WTC11 (cell line): ENCODE measurements around the gene MKX. TPM values are rescaled to one million over a fixed set of nuclear protein-coding genes. Genes with fewer than 3 reads are reported as not detected.

Experiments
- ATAC-seq: fragments of 200-7000 bp; cut with Tn5 transposase; 2 replicates; pipeline ENCODE4 v1.10.0; 2021; ENCODE audit warnings: mild to moderate bottlenecking, moderate library complexity
- CTCF ChIA-PET: fragments of 300-600 bp; sonication (Branson Sonifier 250); formaldehyde crosslinking; loops from one replicate; lab custom pipeline; 2021; ENCODE audit warnings: antibody characterized with exemption; lab: Charles Lee
- POLR2A ChIA-PET: fragments of 350-600 bp; sonication (Branson Sonifier 250); formaldehyde crosslinking; loops from one replicate; lab custom pipeline; 2021; ENCODE audit warnings: antibody characterized with exemption; lab: Charles Lee
- DNase-seq: peaks from one replicate; pipeline ENCODE4 v3.0.0; 2021; ENCODE audit warnings: low spot score
- H3K27ac Mint-ChIP-seq: 2 replicates; pipeline ENCODE4 v1.8.0; 2021; ENCODE audit warnings: mixed read lengths
- H3K27me3 Mint-ChIP-seq: 2 replicates; pipeline ENCODE4 v1.8.0; 2021; ENCODE audit warnings: low read depth, mild to moderate bottlenecking, moderate library complexity, mixed read lengths
- H3K36me3 Mint-ChIP-seq: 2 replicates; pipeline ENCODE4 v1.8.0; 2021; ENCODE audit warnings: mixed read lengths
- H3K4me1 Mint-ChIP-seq: 2 replicates; pipeline ENCODE4 v1.8.0; 2022; ENCODE audit warnings: mixed read lengths
- H3K4me3 Mint-ChIP-seq: 2 replicates; pipeline ENCODE4 v1.8.0; 2021; ENCODE audit warnings: mild to moderate bottlenecking, moderate library complexity, mixed read lengths
- H3K9me3 Mint-ChIP-seq: 2 replicates; pipeline ENCODE4 v1.8.0; 2021; ENCODE audit warnings: mixed read lengths
- ATF3 ChIP-seq: sonication (generic); formaldehyde crosslinking; conservative IDR thresholded peaks from 2 replicates; pipeline ENCODE4 v1.8.1; 2022; ENCODE audit warnings: mild to moderate bottlenecking, missing genetic modification reagents
- CREM ChIP-seq: sonication (generic); formaldehyde crosslinking; IDR thresholded peaks from 2 replicates; pipeline ENCODE4 v1.8.1; 2022; ENCODE audit warnings: mild to moderate bottlenecking, missing genetic modification reagents, moderate library complexity
- ERG ChIP-seq: fragments of 250-450 bp; sonication (Bioruptor Pico); IDR thresholded peaks from 2 replicates; pipeline ENCODE4 v1.8.0; 2021; ENCODE audit warnings: mild to moderate bottlenecking
- ESRRA ChIP-seq: sonication (generic); formaldehyde crosslinking; IDR thresholded peaks from 2 replicates; pipeline ENCODE4 v1.8.1; 2022; ENCODE audit warnings: mild to moderate bottlenecking, missing genetic modification reagents, borderline replicate concordance
- GABPB1 ChIP-seq: sonication (generic); formaldehyde crosslinking; IDR thresholded peaks from 2 replicates; pipeline ENCODE4 v1.8.1; 2023; ENCODE audit warnings: mild to moderate bottlenecking, missing genetic modification reagents
- OVOL2 ChIP-seq: fragments of 250-450 bp; sonication (Bioruptor Pico); IDR thresholded peaks from 2 replicates; pipeline ENCODE4 v1.9.0; 2021; ENCODE audit warnings: mild to moderate bottlenecking, borderline replicate concordance
- PRDM15 ChIP-seq: sonication (generic); formaldehyde crosslinking; IDR thresholded peaks from 2 replicates; pipeline ENCODE4 v1.8.0; 2022; ENCODE audit warnings: missing genetic modification reagents
- TP53 ChIP-seq: sonication (generic); formaldehyde crosslinking; IDR thresholded peaks from 2 replicates; pipeline ENCODE4 v1.8.1; 2023; ENCODE audit warnings: mild to moderate bottlenecking, missing genetic modification reagents
- USF2 ChIP-seq: sonication (generic); formaldehyde crosslinking; IDR thresholded peaks from 2 replicates; pipeline ENCODE4 v1.8.1; 2023; ENCODE audit warnings: mild to moderate bottlenecking, missing genetic modification reagents, moderate library complexity
- ZMAT4 ChIP-seq: fragments of 250-450 bp; sonication (Bioruptor Pico); IDR thresholded peaks from 2 replicates; pipeline ENCODE4 v1.9.0; 2021; ENCODE audit warnings: mild to moderate bottlenecking
- ZNF138 ChIP-seq: sonication (generic); formaldehyde crosslinking; conservative IDR thresholded peaks from 2 replicates; pipeline ENCODE4 v1.8.1; 2022; ENCODE audit warnings: mild to moderate bottlenecking, moderate library complexity, missing genetic modification reagents
- ZNF232 ChIP-seq: sonication (generic); formaldehyde crosslinking; IDR thresholded peaks from 2 replicates; pipeline ENCODE4 v1.8.0; 2022; ENCODE audit warnings: mild to moderate bottlenecking, missing genetic modification reagents
- ZNF423 ChIP-seq: fragments of 250-450 bp; sonication (Bioruptor Pico); IDR thresholded peaks from 2 replicates; pipeline ENCODE4 v2.1.2; 2022; ENCODE audit warnings: mild to moderate bottlenecking, moderate library complexity
- total RNA-seq: library from RNA; stranded (reverse); gene quantifications from 3 replicates; pipeline ENCODE4 v1.2.3, GENCODE V29; 2021
- TF ChIP-seq, protein P1 (sequence below): sonication (generic); formaldehyde crosslinking; IDR thresholded peaks from 2 replicates; pipeline ENCODE4 v1.8.0; 2022; ENCODE audit warnings: mild to moderate bottlenecking, missing genetic modification reagents
- TF ChIP-seq, protein P2 (sequence below): sonication (generic); formaldehyde crosslinking; conservative IDR thresholded peaks from 2 replicates; pipeline ENCODE4 v1.8.1; 2023; ENCODE audit warnings: mild to moderate bottlenecking, low read depth, missing genetic modification reagents, moderate library complexity
- TF ChIP-seq, protein P3 (sequence below): sonication (generic); formaldehyde crosslinking; IDR thresholded peaks from 2 replicates; pipeline ENCODE4 v1.8.1; 2022; ENCODE audit warnings: missing genetic modification reagents, borderline replicate concordance

The MKX gene
- total RNA-seq, 1 experiment from 2014 or later: 1.2 TPM

DNA sequence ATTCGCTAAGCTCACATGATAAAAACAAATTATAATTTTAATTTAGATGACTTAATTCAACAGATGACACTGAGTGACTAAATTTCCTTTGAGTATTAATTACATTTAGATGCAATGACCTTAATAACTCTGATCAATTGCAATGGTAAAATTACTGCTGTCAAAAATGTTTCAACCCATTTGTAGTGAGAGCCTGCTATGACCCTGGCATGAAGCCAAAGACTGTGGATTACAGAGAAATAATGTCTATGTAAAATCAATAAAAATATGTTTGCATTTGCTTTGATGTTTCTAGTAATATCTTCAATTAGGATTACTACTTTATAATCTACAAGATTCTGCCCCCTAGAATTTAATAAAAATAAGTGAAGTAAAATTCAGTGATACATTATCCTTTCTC is 15.6 kb downstream of the MKX start (continued):
- TF ChIP-seq GABPB1 (CRISPR knock-in tag): no peak

DNA sequence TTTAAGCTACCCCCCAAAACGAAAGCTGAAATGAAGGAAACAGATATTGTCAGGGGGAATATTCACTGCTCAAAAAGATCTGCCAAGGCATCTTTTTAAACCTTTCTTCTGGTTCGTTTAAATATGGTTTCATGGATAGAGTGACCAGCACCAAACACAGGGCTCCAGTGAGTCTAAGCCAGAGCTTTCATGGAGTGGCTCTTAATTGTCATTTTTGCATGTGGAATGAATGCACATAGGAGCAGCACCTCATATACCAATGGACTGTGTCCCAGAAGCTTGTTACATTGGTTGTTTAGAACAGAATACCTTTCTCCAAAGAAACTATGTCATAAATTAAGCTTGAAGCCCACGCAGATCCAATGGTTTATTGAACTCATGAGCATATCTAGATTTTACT is 17.3 kb downstream of the MKX start:
- ATAC-seq (no peak), DNase-seq (no peak)
- ChIA-PET CTCF (interaction anchor here (0.8 to 1.6 kb wide), 2 partner anchors 9 to 514 kb away, joined by 3 to 4 read pairs; no protein-coding TSS in a partner anchor), POLR2A (no interaction called here)
- H3K36me3 Mint-ChIP-seq: no peaks in the 10 kb centered on the region
- H3K4me1 Mint-ChIP-seq: peaks cover 13% of the 10 kb centered on the region
- H3K4me3 Mint-ChIP-seq: no peak overlapping the region
- H3K27ac Mint-ChIP-seq: no peak overlapping the region
- no peaks in the 10 kb centered on the region for H3K27me3 Mint-ChIP-seq
- no peak for TF ChIP-seq ERG
- TF ChIP-seq, protein P1, sequence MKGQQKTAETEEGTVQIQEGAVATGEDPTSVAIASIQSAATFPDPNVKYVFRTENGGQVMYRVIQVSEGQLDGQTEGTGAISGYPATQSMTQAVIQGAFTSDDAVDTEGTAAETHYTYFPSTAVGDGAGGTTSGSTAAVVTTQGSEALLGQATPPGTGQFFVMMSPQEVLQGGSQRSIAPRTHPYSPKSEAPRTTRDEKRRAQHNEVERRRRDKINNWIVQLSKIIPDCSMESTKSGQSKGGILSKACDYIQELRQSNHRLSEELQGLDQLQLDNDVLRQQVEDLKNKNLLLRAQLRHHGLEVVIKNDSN (CRISPR knock-in tag): no peak
- TF ChIP-seq USF2 (CRISPR knock-in tag): no peak
- TF ChIP-seq, protein P2, sequence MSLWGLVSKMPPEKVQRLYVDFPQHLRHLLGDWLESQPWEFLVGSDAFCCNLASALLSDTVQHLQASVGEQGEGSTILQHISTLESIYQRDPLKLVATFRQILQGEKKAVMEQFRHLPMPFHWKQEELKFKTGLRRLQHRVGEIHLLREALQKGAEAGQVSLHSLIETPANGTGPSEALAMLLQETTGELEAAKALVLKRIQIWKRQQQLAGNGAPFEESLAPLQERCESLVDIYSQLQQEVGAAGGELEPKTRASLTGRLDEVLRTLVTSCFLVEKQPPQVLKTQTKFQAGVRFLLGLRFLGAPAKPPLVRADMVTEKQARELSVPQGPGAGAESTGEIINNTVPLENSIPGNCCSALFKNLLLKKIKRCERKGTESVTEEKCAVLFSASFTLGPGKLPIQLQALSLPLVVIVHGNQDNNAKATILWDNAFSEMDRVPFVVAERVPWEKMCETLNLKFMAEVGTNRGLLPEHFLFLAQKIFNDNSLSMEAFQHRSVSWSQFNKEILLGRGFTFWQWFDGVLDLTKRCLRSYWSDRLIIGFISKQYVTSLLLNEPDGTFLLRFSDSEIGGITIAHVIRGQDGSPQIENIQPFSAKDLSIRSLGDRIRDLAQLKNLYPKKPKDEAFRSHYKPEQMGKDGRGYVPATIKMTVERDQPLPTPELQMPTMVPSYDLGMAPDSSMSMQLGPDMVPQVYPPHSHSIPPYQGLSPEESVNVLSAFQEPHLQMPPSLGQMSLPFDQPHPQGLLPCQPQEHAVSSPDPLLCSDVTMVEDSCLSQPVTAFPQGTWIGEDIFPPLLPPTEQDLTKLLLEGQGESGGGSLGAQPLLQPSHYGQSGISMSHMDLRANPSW (CRISPR knock-in tag): no peak
- TF ChIP-seq ATF3: no peak
- no peak for TF ChIP-seq TP53 (CRISPR knock-in tag)
- TF ChIP-seq ZNF423 (CRISPR knock-in tag): no peak
- no peak for TF ChIP-seq ZNF138 (CRISPR knock-in tag)
- TF ChIP-seq PRDM15 (CRISPR knock-in tag): no peak
- no peak for TF ChIP-seq ESRRA (CRISPR knock-in tag)
- TF ChIP-seq ZNF232 (CRISPR knock-in tag): no peak
- no peak for TF ChIP-seq CREM (CRISPR knock-in tag)
- TF ChIP-seq, protein P3, sequence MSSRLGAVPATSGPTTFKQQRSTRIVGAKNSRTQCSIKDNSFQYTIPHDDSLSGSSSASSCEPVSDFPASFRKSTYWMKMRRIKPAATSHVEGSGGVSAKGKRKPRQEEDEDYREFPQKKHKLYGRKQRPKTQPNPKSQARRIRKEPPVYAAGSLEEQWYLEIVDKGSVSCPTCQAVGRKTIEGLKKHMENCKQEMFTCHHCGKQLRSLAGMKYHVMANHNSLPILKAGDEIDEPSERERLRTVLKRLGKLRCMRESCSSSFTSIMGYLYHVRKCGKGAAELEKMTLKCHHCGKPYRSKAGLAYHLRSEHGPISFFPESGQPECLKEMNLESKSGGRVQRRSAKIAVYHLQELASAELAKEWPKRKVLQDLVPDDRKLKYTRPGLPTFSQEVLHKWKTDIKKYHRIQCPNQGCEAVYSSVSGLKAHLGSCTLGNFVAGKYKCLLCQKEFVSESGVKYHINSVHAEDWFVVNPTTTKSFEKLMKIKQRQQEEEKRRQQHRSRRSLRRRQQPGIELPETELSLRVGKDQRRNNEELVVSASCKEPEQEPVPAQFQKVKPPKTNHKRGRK (CRISPR knock-in tag): no peak
- TF ChIP-seq ZMAT4 (CRISPR knock-in tag): no peak
- TF ChIP-seq OVOL2 (CRISPR knock-in tag): no peak
- TF ChIP-seq, all 79 proteins: peak for 0
- no peaks in the 10 kb centered on the region for H3K9me3 Mint-ChIP-seq
